HG03045 (cell line): ENCODE data around the gene SLC25A45.
"Not testable (repeated sequence)": the region's sequence is repeated elsewhere in the genome, so short reads cannot be mapped to it uniquely, and the experiment has no call there.

Source experiments
- ATAC-seq: cut with Tn5 transposase; IDR thresholded peaks from one replicate; pipeline ENCODE4 v1.9.1; 2021; ENCODE audit warnings: mild to moderate bottlenecking, moderate library complexity; ENCODE audit not compliant: unreplicated experiment

SLC25A45 gene

GRCh38 chr11:65421794-65422632 lies 39.6 kb upstream of the SLC25A45 start:
- peak; percentile 26 for ATAC-seq

- no peak for ATAC-seq
These were observed 38.7 kb upstream of the SLC25A45 start for GRCh38 chr11:65420979-65421793.

GRCh38 chr11:65420506-65420905 lies 38.1 kb upstream of the SLC25A45 start:
- no peak for ATAC-seq

GRCh38 chr11:65419772-65420481 lies 37.5 kb upstream of the SLC25A45 start:
- no peak for ATAC-seq

- ATAC-seq: no peak
These were observed 37.0 kb upstream of the SLC25A45 start for GRCh38 chr11:65419460-65419771.

GRCh38 chr11:65418681-65419459 lies 36.4 kb upstream of the SLC25A45 start:
- ATAC-seq: peak; percentile 30

GRCh38 chr11:65418431-65418680 lies 35.9 kb upstream of the SLC25A45 start:
- ATAC-seq: peak; percentile 0

- no peak for ATAC-seq
These were observed 35.4 kb upstream of the SLC25A45 start for GRCh38 chr11:65417702-65418430.

GRCh38 chr11:65416841-65417701 lies 34.6 kb upstream of the SLC25A45 start:
- ATAC-seq: no peak

GRCh38 chr11:65416341-65416824 lies 33.9 kb upstream of the SLC25A45 start:
- no peak for ATAC-seq

GRCh38 chr11:65415499-65416340 lies 33.3 kb upstream of the SLC25A45 start:
- no peak for ATAC-seq

- no peak for ATAC-seq
These were observed 32.5 kb upstream of the SLC25A45 start for GRCh38 chr11:65414776-65415498.

- not testable (repeated sequence) for ATAC-seq
These were observed 30.7 kb upstream of the SLC25A45 start for GRCh38 chr11:65413077-65413664.

GRCh38 chr11:65412271-65413076 lies 30.0 kb upstream of the SLC25A45 start:
- ATAC-seq: no peak

GRCh38 chr11:65411681-65412070 lies 29.2 kb upstream of the SLC25A45 start:
- no peak for ATAC-seq

- no peak for ATAC-seq
These were observed 28.7 kb upstream of the SLC25A45 start for GRCh38 chr11:65410936-65411680.
